Epithelial cell of prostate (primary cell): ENCODE results near the gene UBASH3B.

Experiments used
- DNase-seq: peaks from one replicate; pipeline ENCODE4 v3.0.0-alpha.2; 2011; ENCODE audit warnings: low read depth, low spot score
- H3K27ac ChIP-seq: fragments of 450-650 bp; 2 replicates; pipeline ENCODE4 v1.5.1; 2017; ENCODE audit warnings: mild to moderate bottlenecking

Gene UBASH3B

GRCh38 chr11:122863704-122864326 lies 208.3 kb downstream of the UBASH3B start:
- H3K27ac ChIP-seq, result no peak overlapping the region
- no peak for DNase-seq
